Skin epidermis (tissue), 12 donors: ENCODE data around the gene AGBL4.

Experiments used
- H3K27ac ChIP-seq, 21 experiments: fragments of 200-600 bp; sonication (generic) in 11 of 21; one replicate each; pipeline ENCODE4 v1.5.0; 2020; ENCODE audit warnings: mild to moderate bottlenecking in 3 of 21, inconsistent platforms in 2 of 21, moderate library complexity in 2 of 21
- H3K4me3 ChIP-seq, 7 experiments: fragments of 200-600 bp; sonication (generic) in 2 of 7; one replicate each; pipeline ENCODE4 v1.5.0; 2020; ENCODE audit warnings: inconsistent platforms in 2 of 7, mild to moderate bottlenecking in 2 of 7, moderate library complexity in 1 of 7

The AGBL4 gene

GRCh38 chr1:48597663-48598062 lies 1426.1 kb downstream of the AGBL4 start:
- Histone ChIP-seq H3K4me3 (no peak overlapping the region), H3K27ac (no peak overlapping the region)

- Histone ChIP-seq H3K4me3 (no peak overlapping the region), H3K27ac (no peak overlapping the region)
Observed at GRCh38 chr1:48596046-48596445, 1427.7 kb downstream of the AGBL4 start.

GRCh38 chr1:48595613-48596012 lies 1428.1 kb downstream of the AGBL4 start:
- H3K27ac ChIP-seq: no peak overlapping the region
- no peak overlapping the region for H3K4me3 ChIP-seq

GRCh38 chr1:48592330-48592729 lies 1431.4 kb downstream of the AGBL4 start:
- no peak overlapping the region for H3K4me3 ChIP-seq
- H3K27ac ChIP-seq: no peak overlapping the region

- Histone ChIP-seq H3K4me3 (no peak overlapping the region), H3K27ac (no peak overlapping the region)
Observed at GRCh38 chr1:48591181-48591580, 1432.6 kb downstream of the AGBL4 start.

- H3K4me3 ChIP-seq: no peak overlapping the region
- H3K27ac ChIP-seq: no peak overlapping the region
Observed at GRCh38 chr1:48588061-48588460, 1435.7 kb downstream of the AGBL4 start.

- Histone ChIP-seq H3K27ac (no peak overlapping the region), H3K4me3 (no peak overlapping the region)
Observed at GRCh38 chr1:48582408-48582807, 1441.3 kb downstream of the AGBL4 start.

- Histone ChIP-seq H3K4me3 (no peak overlapping the region), H3K27ac (no peak overlapping the region)
Observed at GRCh38 chr1:48581270-48581669, 1442.5 kb downstream of the AGBL4 start.

- no peak overlapping the region for H3K4me3 ChIP-seq
- no peak overlapping the region for H3K27ac ChIP-seq
Observed at GRCh38 chr1:48576565-48576964, 1447.2 kb downstream of the AGBL4 start.

- Histone ChIP-seq H3K4me3 (no peak overlapping the region), H3K27ac (no peak overlapping the region)
Observed at GRCh38 chr1:48572646-48573258, 1451.0 kb downstream of the AGBL4 start.

- Histone ChIP-seq H3K27ac (no peak overlapping the region), H3K4me3 (no peak overlapping the region)
Observed at GRCh38 chr1:48572134-48572533, 1451.6 kb downstream of the AGBL4 start.

GRCh38 chr1:48571303-48571987 lies 1452.3 kb downstream of the AGBL4 start:
- H3K4me3 ChIP-seq: no peak overlapping the region

GRCh38 chr1:48570568-48570967 lies 1453.2 kb downstream of the AGBL4 start:
- Histone ChIP-seq H3K4me3 (no peak overlapping the region), H3K27ac (no peak overlapping the region)

More at GRCh38 chr1:48571303-48571987, 1452.3 kb downstream of the AGBL4 start:
- peak overlapping the region in 1 of 21 experiments; percentile 31 for H3K27ac ChIP-seq

GRCh38 chr1:48568501-48568900 lies 1455.3 kb downstream of the AGBL4 start:
- Histone ChIP-seq H3K27ac (no peak overlapping the region), H3K4me3 (no peak overlapping the region)

- H3K27ac ChIP-seq: no peak overlapping the region
- H3K4me3 ChIP-seq: no peak overlapping the region
Observed at GRCh38 chr1:48566492-48566891, 1457.3 kb downstream of the AGBL4 start.

GRCh38 chr1:48563021-48563420 lies 1460.7 kb downstream of the AGBL4 start:
- Histone ChIP-seq H3K4me3 (no peak overlapping the region), H3K27ac (no peak overlapping the region)

- Histone ChIP-seq H3K27ac (no peak overlapping the region), H3K4me3 (no peak overlapping the region)
Observed at GRCh38 chr1:48561444-48561843, 1462.3 kb downstream of the AGBL4 start.

- Histone ChIP-seq H3K4me3 (no peak overlapping the region), H3K27ac (no peak overlapping the region)
Observed at GRCh38 chr1:48560577-48560976, 1463.2 kb downstream of the AGBL4 start.

GRCh38 chr1:48560116-48560515 lies 1463.6 kb downstream of the AGBL4 start:
- no peak overlapping the region for H3K27ac ChIP-seq
- no peak overlapping the region for H3K4me3 ChIP-seq

- no peak overlapping the region for H3K27ac ChIP-seq
- H3K4me3 ChIP-seq: no peak overlapping the region
Observed at GRCh38 chr1:48558366-48558765, 1465.4 kb downstream of the AGBL4 start.

GRCh38 chr1:48556186-48556850 lies 1467.4 kb downstream of the AGBL4 start:
- Histone ChIP-seq H3K27ac (no peak overlapping the region), H3K4me3 (no peak overlapping the region)
